ENCODE data around the gene NCAPD3.

NCAPD3 gene

DNA sequence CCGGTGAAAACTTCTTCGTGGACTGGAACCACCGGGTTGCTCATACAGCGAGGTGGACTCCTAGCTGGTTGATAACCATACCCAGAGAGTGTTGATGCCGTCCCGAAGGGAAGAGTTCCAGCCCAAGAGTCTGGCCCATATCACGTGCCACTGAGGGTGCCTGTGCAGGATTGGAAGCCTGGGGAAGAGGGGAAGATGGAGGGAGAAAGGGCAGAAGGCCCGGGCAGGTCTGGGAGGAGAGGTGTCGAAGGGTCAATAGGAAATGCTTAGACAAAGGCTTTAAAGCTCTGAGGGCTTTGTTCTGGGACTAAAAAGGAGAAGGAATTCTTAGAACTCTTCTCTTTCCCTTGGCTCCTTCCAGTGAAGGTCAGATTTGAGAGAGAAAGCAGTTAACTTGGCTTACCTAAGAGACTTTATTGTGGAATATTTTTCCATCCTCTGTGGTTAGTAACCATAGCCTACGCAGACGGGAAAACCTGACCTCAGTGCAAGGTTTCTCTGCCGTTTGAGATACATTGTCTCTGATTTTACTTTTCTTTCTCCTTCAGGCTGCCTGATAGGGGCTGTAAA lies 84.4 kb downstream of the NCAPD3 start:
- no peaks in the 10 kb centered on the region for H3K4me1 ChIP-seq (ENCODE audit: control insufficient read depth, insufficient read depth, low read length, poor library complexity, severe bottlenecking)
- H3K4me3 ChIP-seq (ENCODE audit: insufficient read depth, low read depth, low read length, poor library complexity, severe bottlenecking): no peak overlapping the region
- no peaks in the 10 kb centered on the region for H3K27me3 ChIP-seq (replicated peaks; ENCODE audit: control insufficient read depth, insufficient read depth, low read length, poor library complexity, severe bottlenecking)
- H3K9me3 ChIP-seq (ENCODE audit: control insufficient read depth, low read length): no peaks in the 10 kb centered on the region
- H3K36me3 ChIP-seq (ENCODE audit: control insufficient read depth, insufficient read depth, low read length): no peaks in the 10 kb centered on the region
- DNase-seq: no peak
- H3K27ac ChIP-seq (ENCODE audit: insufficient read depth, low read length, poor library complexity, severe bottlenecking): no peak overlapping the region

DNA sequence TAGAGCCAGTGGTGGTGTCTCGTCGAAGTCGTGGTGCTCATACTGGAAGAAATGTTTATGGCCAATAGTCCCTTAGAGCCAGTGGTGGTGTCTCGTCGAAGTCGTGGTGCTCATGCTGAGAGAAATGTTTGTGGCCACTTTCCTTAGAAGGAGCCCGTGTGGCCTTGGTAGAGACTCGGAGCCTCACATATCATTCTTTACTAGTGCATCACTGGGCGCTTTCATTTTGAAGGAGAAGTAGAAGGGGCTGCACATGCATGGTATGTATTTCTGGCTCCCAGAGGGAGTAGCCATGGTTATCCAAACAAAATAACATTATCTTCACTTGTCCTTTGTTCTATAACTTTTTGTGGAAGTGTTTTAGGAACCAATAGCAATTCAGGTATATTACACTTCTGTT lies 85.4 kb downstream of the NCAPD3 start:
- H3K36me3 ChIP-seq (ENCODE audit: control insufficient read depth, insufficient read depth, low read length): no peaks in the 10 kb centered on the region
- H3K4me3 ChIP-seq (ENCODE audit: insufficient read depth, low read depth, low read length, poor library complexity, severe bottlenecking): no peak overlapping the region
- no peaks in the 10 kb centered on the region for H3K27me3 ChIP-seq (replicated peaks; ENCODE audit: control insufficient read depth, insufficient read depth, low read length, poor library complexity, severe bottlenecking)
- H3K27ac ChIP-seq (ENCODE audit: insufficient read depth, low read length, poor library complexity, severe bottlenecking): no peak overlapping the region
- H3K9me3 ChIP-seq (ENCODE audit: control insufficient read depth, low read length): no peaks in the 10 kb centered on the region
- no peaks in the 10 kb centered on the region for H3K4me1 ChIP-seq (ENCODE audit: control insufficient read depth, insufficient read depth, low read length, poor library complexity, severe bottlenecking)
- no peak for DNase-seq

DNA sequence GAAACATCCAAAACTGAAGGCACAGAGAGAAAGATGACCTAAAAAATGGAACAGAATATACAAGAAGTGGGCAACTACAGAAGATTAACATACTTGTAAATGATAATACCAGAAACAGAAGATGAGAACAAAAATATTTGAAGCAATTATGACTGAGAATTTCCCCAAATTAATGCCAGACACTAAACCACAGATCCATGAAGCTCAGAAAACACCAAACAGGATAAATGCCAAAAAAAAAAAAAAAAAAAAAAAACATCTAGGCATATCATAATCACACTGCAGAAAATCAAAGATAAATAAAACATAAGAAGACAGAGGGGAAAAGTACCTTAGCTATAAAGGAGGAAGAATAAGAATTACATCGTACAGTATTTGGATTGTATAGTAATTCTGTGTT lies 89.6 kb downstream of the NCAPD3 start:
- DNase-seq: no peak
- peaks cover 13% of the 10 kb centered on the region for H3K9me3 ChIP-seq (ENCODE audit: control insufficient read depth, low read length)

DNA sequence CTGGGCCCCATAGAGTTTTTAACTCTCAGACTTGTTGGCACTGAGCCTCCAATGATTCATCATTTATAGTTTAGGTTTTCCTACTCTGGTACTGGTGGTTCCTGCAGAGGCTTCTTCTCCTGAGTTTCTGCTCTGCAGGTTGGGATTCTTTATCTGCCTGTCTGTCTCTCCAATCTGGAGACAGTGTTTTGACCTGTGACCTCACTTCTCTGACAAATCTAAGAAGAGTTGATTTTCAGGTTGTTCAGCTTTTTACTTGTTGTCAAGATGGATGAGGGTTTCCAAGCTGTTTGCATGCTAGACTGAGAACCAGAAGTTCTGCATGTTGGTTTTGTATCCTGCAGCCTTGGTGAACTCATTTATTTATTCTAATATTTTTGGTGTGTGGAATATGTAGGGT lies 91.0 kb downstream of the NCAPD3 start:
- Histone ChIP-seq H3K27me3 (replicated peaks; ENCODE audit: control insufficient read depth, insufficient read depth, low read length, poor library complexity, severe bottlenecking) (no peaks in the 10 kb centered on the region), H3K4me3 (ENCODE audit: insufficient read depth, low read depth, low read length, poor library complexity, severe bottlenecking) (no peak overlapping the region), H3K27ac (ENCODE audit: insufficient read depth, low read length, poor library complexity, severe bottlenecking) (no peak overlapping the region), H3K9me3 (ENCODE audit: control insufficient read depth, low read length) (peaks cover 13% of the 10 kb centered on the region), H3K36me3 (ENCODE audit: control insufficient read depth, insufficient read depth, low read length) (no peaks in the 10 kb centered on the region), H3K4me1 (ENCODE audit: control insufficient read depth, insufficient read depth, low read length, poor library complexity, severe bottlenecking) (no peaks in the 10 kb centered on the region)
- no peak for DNase-seq

More for the DNA sequence above, 89.6 kb downstream of the NCAPD3 start:
- Histone ChIP-seq H3K36me3 (ENCODE audit: control insufficient read depth, insufficient read depth, low read length) (no peaks in the 10 kb centered on the region), H3K27ac (ENCODE audit: insufficient read depth, low read length, poor library complexity, severe bottlenecking) (no peak overlapping the region), H3K4me1 (ENCODE audit: control insufficient read depth, insufficient read depth, low read length, poor library complexity, severe bottlenecking) (no peaks in the 10 kb centered on the region), H3K27me3 (replicated peaks; ENCODE audit: control insufficient read depth, insufficient read depth, low read length, poor library complexity, severe bottlenecking) (no peaks in the 10 kb centered on the region), H3K4me3 (ENCODE audit: insufficient read depth, low read depth, low read length, poor library complexity, severe bottlenecking) (no peak overlapping the region)

DNA sequence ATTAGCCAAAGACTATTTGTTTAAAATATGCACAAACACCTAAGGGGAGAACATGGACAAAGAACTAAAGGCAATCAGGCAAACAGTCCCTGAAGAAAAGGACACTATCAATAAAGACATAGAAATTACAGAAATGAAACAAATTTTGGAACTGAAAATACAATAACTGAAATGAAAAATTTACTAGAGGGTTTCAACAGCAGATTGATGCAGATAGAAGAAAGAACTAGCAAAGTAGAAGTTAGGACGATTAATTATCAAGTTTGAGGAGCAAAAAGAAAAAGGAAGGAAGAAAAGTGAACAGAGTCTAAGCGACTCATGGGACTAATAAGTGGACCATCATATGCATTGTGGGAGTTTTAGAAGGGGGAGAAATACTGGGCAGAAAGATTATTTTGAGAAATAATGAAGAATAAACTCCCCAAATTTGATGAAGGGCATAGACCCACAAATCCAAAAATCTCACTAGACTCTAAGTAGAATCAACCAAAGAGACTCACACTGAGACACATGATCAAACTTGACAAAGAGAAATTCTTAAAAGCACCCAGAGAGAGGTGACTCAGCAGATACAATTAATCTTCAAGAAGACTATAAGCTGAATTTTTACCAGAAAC lies 92.0 kb downstream of the NCAPD3 start:
- peaks cover 13% of the 10 kb centered on the region for H3K9me3 ChIP-seq (ENCODE audit: control insufficient read depth, low read length)

DNA sequence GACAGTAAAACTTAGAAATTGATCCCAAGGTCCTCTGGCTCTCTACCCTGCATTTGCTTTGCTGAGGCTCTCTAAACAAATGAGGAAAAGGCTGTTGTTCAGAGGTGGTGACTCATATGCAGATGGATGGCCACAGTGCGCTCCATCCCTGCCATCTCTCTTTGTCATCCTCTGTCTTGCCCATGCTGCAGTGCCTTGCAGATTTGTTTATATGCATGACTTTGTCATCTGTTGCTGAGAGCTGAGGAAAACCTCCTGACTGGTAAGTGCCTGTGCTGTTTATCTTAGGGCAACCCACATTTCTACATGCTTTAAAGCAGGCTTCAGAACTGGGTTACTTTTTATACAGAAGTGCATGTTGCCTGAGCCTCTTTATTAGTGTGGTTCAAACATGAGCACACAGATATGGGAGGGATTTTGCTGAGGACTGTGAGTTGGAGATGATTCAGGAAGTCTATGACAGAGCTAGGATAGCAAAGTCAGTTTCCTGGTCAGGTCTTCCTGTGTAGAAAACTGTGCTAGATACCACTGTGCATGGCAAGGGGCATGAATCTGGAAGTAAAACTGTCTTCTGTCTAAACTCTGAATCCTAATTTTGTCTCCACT lies 97.4 kb downstream of the NCAPD3 start:
- H3K36me3 ChIP-seq (ENCODE audit: control insufficient read depth, insufficient read depth, low read length): no peaks in the 10 kb centered on the region
- peaks cover 6% of the 10 kb centered on the region for H3K9me3 ChIP-seq (ENCODE audit: control insufficient read depth, low read length)
- H3K4me1 ChIP-seq (ENCODE audit: control insufficient read depth, insufficient read depth, low read length, poor library complexity, severe bottlenecking): no peaks in the 10 kb centered on the region
- H3K4me3 ChIP-seq (ENCODE audit: insufficient read depth, low read depth, low read length, poor library complexity, severe bottlenecking): no peak overlapping the region
- H3K27ac ChIP-seq (ENCODE audit: insufficient read depth, low read length, poor library complexity, severe bottlenecking): no peak overlapping the region
- DNase-seq: no peak
- H3K27me3 ChIP-seq (replicated peaks; ENCODE audit: control insufficient read depth, insufficient read depth, low read length, poor library complexity, severe bottlenecking): no peaks in the 10 kb centered on the region

More for the DNA sequence above, 92.0 kb downstream of the NCAPD3 start:
- H3K4me3 ChIP-seq (ENCODE audit: insufficient read depth, low read depth, low read length, poor library complexity, severe bottlenecking): no peak overlapping the region
- DNase-seq: no peak
- no peaks in the 10 kb centered on the region for H3K27me3 ChIP-seq (replicated peaks; ENCODE audit: control insufficient read depth, insufficient read depth, low read length, poor library complexity, severe bottlenecking)
- H3K36me3 ChIP-seq (ENCODE audit: control insufficient read depth, insufficient read depth, low read length): no peaks in the 10 kb centered on the region
- no peaks in the 10 kb centered on the region for H3K4me1 ChIP-seq (ENCODE audit: control insufficient read depth, insufficient read depth, low read length, poor library complexity, severe bottlenecking)
- H3K27ac ChIP-seq (ENCODE audit: insufficient read depth, low read length, poor library complexity, severe bottlenecking): no peak overlapping the region

DNA sequence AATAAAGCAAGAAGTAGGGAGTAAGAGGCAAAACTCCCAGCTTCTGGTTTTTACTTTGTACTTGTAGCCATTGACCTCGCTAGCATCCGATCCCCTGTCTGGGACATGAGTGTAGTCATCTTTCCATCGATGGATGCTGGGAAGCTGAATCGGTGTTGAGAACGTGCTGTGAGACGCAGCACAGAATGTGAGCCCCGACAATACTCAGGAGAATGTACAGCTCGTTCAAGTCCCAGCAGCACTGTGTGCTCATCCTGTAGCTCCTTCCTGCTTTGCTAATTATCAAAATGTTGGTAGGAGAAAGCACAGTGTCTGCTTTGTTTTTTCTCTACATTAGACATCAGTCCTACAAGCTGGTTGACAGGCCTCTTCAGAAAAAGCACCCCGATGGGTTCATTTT lies 98.3 kb downstream of the NCAPD3 start:
- DNase-seq: no peak
- no peaks in the 10 kb centered on the region for H3K4me1 ChIP-seq (ENCODE audit: control insufficient read depth, insufficient read depth, low read length, poor library complexity, severe bottlenecking)
- no peak overlapping the region for H3K4me3 ChIP-seq (ENCODE audit: insufficient read depth, low read depth, low read length, poor library complexity, severe bottlenecking)

DNA sequence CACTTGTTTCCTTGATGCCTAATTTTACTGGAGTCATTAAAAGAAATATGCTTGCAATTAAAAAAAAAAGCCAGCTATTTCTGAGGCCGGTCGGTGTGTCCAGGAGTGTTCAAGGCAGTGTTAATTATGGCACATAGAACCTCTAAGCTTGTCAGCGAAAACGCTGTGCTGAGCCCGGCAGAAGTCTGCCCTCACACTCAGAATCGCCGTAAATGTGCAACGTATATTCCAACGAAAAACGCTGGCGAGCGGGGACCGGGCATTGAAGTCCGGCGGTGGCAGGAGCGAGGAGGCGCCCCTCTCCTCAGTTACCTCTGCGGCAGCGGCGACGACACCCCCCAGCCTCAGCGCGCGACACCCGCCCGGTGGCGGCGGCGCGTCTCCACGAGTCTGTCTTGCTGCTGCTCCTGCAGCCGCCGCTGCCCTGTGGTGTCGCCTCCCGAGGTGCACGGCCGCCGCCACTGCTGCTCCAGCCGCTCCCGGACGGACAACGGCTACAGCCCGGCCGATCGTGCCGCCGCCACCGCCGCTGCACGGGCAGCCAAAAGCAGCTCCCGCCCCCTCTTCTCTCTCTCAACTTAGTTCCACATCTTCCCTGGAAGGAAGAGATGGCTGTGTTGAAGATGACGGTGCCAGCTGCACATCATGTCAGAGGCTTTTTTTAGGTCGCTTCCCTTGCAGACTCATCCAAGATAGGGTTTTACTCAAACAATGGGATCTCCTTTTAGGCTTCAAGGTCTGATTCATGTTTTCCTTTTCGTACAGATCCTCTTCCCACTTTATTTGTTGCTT lies 98.9 kb downstream of the NCAPD3 start:
- no peaks in the 10 kb centered on the region for H3K27me3 ChIP-seq (replicated peaks; ENCODE audit: control insufficient read depth, insufficient read depth, low read length, poor library complexity, severe bottlenecking)
- H3K4me3 ChIP-seq (ENCODE audit: insufficient read depth, low read depth, low read length, poor library complexity, severe bottlenecking): no peak overlapping the region
- H3K36me3 ChIP-seq (ENCODE audit: control insufficient read depth, insufficient read depth, low read length): no peaks in the 10 kb centered on the region
- no peak for DNase-seq
- no peaks in the 10 kb centered on the region for H3K4me1 ChIP-seq (ENCODE audit: control insufficient read depth, insufficient read depth, low read length, poor library complexity, severe bottlenecking)
- H3K9me3 ChIP-seq (ENCODE audit: control insufficient read depth, low read length): no peaks in the 10 kb centered on the region
- no peak overlapping the region for H3K27ac ChIP-seq (ENCODE audit: insufficient read depth, low read length, poor library complexity, severe bottlenecking)

More for the DNA sequence above, 98.3 kb downstream of the NCAPD3 start:
- no peak overlapping the region for H3K27ac ChIP-seq (ENCODE audit: insufficient read depth, low read length, poor library complexity, severe bottlenecking)
- H3K36me3 ChIP-seq (ENCODE audit: control insufficient read depth, insufficient read depth, low read length): no peaks in the 10 kb centered on the region
- H3K27me3 ChIP-seq (replicated peaks; ENCODE audit: control insufficient read depth, insufficient read depth, low read length, poor library complexity, severe bottlenecking): no peaks in the 10 kb centered on the region
- peaks cover 1% of the 10 kb centered on the region for H3K9me3 ChIP-seq (ENCODE audit: control insufficient read depth, low read length)

DNA sequence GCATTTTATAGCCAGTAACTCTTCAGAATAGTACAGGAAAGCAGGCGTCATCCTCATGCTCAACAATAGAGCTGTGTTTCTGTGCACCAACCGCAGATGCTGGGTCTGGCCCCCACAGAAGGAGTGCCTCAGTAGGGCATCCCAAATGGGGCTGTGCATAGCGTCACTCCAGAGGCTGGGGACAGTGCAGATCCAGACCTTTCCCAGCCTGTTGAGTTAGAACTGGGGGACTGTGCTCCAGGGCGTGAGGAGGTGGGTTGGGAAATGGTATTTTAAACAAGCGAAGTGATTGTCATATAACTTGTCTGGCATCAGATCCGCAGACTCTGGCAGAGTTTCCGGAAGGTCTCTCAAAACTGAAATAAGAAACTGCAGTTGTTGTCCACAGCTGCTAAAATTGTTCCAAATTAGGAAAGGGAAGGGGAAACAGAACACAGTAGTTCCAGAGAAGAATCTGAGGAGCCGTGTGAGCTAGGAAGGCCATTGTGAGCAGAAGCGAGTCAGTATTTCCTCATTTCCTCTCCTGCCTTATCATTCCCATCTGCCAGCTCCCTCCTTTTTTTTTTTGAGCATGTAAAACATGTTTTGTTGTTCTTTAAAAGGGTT lies 102.7 kb downstream of the NCAPD3 start:
- no peak for DNase-seq
- Histone ChIP-seq H3K4me1 (ENCODE audit: control insufficient read depth, insufficient read depth, low read length, poor library complexity, severe bottlenecking) (no peaks in the 10 kb centered on the region), H3K27me3 (replicated peaks; ENCODE audit: control insufficient read depth, insufficient read depth, low read length, poor library complexity, severe bottlenecking) (no peaks in the 10 kb centered on the region), H3K27ac (ENCODE audit: insufficient read depth, low read length, poor library complexity, severe bottlenecking) (no peak overlapping the region), H3K36me3 (ENCODE audit: control insufficient read depth, insufficient read depth, low read length) (no peaks in the 10 kb centered on the region), H3K9me3 (ENCODE audit: control insufficient read depth, low read length) (no peaks in the 10 kb centered on the region), H3K4me3 (ENCODE audit: insufficient read depth, low read depth, low read length, poor library complexity, severe bottlenecking) (no peak overlapping the region)
